GM12878 (cell line): ENCODE data around the gene PDIA5. TPM values are rescaled to one million over a fixed set of nuclear protein-coding genes. Genes with fewer than 3 reads are reported as not detected.

ENCODE experiments used
- BRCA1 ChIP-seq: IDR thresholded peaks from 2 replicates; pipeline ENCODE4 v1.6.1; 2011; ENCODE audit warnings: low read depth, low read length, improper control_type of control experiment
- CEBPB ChIP-seq, 2 experiments: fragments of 150-350 bp in 1 of 2; IDR thresholded peaks; 2 replicates each; pipeline ENCODE4 v1.6.1; 2012 to 2014; ENCODE audit warnings: low read depth in 2 of 2, low read length in 2 of 2, borderline replicate concordance in 1 of 2, inconsistent platforms in 1 of 2
- E2F8 ChIP-seq: fragments of 450-650 bp; IDR thresholded peaks from 2 replicates; pipeline ENCODE4 v1.6.1; 2018; ENCODE audit warnings: mild to moderate bottlenecking, low read depth, moderate library complexity; ENCODE audit not compliant: partially characterized antibody
- HDAC6 ChIP-seq: fragments of 200-600 bp; sonication (generic); IDR thresholded peaks from one replicate; pipeline ENCODE4 v1.8.0; 2017; ENCODE audit warnings: antibody characterized with exemption; ENCODE audit not compliant: unreplicated experiment
- JUND ChIP-seq: IDR thresholded peaks from 2 replicates; pipeline ENCODE4 v1.6.1; 2012; ENCODE audit warnings: low read depth, mild to moderate bottlenecking, low read length, improper control_type of control experiment, moderate library complexity
- TCF12 ChIP-seq: IDR thresholded peaks from 2 replicates; pipeline ENCODE4 v1.6.1; 2011; ENCODE audit warnings: low read depth, mild to moderate bottlenecking, low read length
- WRNIP1 ChIP-seq: IDR thresholded peaks from 2 replicates; pipeline ENCODE4 v1.6.1; 2011; ENCODE audit warnings: low read depth, low read length, improper control_type of control experiment, borderline replicate concordance
- ZNF274 ChIP-seq: IDR thresholded peaks from one replicate; pipeline ENCODE4 v1.8.0; 2011; ENCODE audit not compliant: insufficient read length, insufficient read depth
- ZNF592 ChIP-seq: fragments of 450-650 bp; IDR thresholded peaks from 2 replicates; pipeline ENCODE4 v1.6.1; 2017; ENCODE audit warnings: mild to moderate bottlenecking, moderate library complexity
- polyA plus RNA-seq, 11 experiments: library from polyadenylated mRNA; depleted of rRNA in 4 of 11; unstranded in 6 of 11; stranded (reverse) in 5 of 11; fragments of >200 nt; fragmentation: Nextera tagmentation in 4 of 11; fragmentation: Illumina TruSeq in 1 of 11; extraction: Ambion mirVana in 4 of 11; extraction: Trizol in 1 of 11; gene quantifications; 1 replicate in 1 of 11; 2 replicates in 10 of 11; pipeline versions ENCODE4 v1.2.1 to v1.2.3, GENCODE V29; 2011 to 2016; ENCODE audit warnings: inconsistent platforms in 2 of 11, missing spikeins in 2 of 11, low read depth in 1 of 11
- total RNA-seq, 4 experiments: library from RNA; depleted of rRNA in 3 of 4; stranded (reverse); fragments of >200 nt in 3 of 4; fragmentation: Illumina TruSeq in 1 of 4; extraction: Trizol in 1 of 4; gene quantifications; 2 replicates each; pipeline versions ENCODE4 v1.2.1 to v1.2.3, GENCODE V29; 2013 to 2021

Gene PDIA5
- total and polyA plus RNA-seq, 10 of the 15 experiments (the other 5 are each of a cell fraction or from before 2014, with no cell fraction given) = 4.1 to 24.8 (median 19.2) TPM

GRCh38 chr3:123122057-123122456 is 55.2 kb downstream of the PDIA5 start (continued):
- TF ChIP-seq ZNF592 = no peak
- TF ChIP-seq ZNF274 = no peak
- TF ChIP-seq CEBPB (IDR thresholded peaks at IDR 0.05; ENCODE audit: borderline replicate concordance in 1 of 2, low read depth in 2 of 2, low read length in 2 of 2) = no peak
- no peak for TF ChIP-seq HDAC6
- no peak for TF ChIP-seq JUND
- TF ChIP-seq WRNIP1 = no peak
- TF ChIP-seq BRCA1 = no peak
- TF ChIP-seq TCF12 = no peak
- TF ChIP-seq E2F8 = no peak
